Measurements from ENCODE around the gene RHOF. TPM values are rescaled to one million over a fixed set of nuclear protein-coding genes. Genes with fewer than 3 reads are reported as not detected.
"Not testable (repeated sequence)": the region's sequence is repeated elsewhere in the genome, so short reads cannot be mapped to it uniquely, and the experiment has no call there.

RHOF gene
- total and polyA plus RNA-seq, 7 experiments from 2014 or later, result 69.2 to 164 (median 123) TPM

DNA sequence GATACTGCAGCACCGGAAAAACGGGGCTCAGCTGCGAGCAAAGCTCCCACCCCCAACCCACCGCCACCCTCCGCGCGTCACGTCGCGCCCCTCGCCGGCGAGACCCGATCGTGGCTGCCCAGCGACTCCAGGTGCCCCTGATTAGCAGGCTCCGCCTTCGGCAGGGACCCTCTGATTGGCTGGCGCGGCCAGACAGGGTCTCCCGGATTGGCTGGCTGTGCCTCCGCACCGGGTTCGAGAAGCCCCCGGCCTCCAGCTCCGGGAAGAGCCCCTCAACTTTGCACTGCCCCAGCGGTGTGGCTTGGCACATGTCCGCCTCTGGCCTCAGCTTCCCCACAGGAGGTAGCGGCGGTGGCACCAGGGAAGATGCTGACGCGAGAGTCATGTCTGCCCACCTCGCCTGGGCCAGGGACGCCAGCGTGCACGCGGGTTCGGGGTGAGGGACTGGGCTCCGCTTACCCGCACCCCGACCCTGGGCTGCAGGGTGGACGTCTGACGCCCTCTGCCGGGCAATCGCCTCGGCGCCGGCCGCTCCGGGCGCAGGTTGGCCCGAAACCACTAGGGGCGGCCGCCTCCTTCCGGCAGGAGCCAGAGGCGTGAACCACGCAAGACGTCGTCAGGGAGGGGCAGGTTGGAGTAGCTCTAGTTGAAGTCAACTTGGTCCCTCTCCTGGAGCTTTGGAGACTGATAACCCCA lies 498 bp upstream of the RHOF start:
- Mint-ChIP-seq H3K27ac (peak overlapping the region; percentile 85 to 99 (median 95)), H3K27me3 (no peaks in the 10 kb centered on the region), H3K4me1 (peaks cover 44 to 72% (median 59%) of the 10 kb centered on the region in 7 donors), H3K36me3 (peaks cover 6 to 34% (median 12%) of the 10 kb centered on the region in 5 donors), H3K4me3 (peak overlapping the region; percentile 84 to 99 (median 93)), H3K9me3 (peaks cover 0 to 11% (median 0%) of the 10 kb centered on the region in 11 donors)
- ChIA-PET POLR2A (interaction anchor here (0.5 to 33.4 kb wide), 27 partner anchors 6 to 352 kb away, joined by 3 to 1941 read pairs (median 4); partner anchors contain the start of genes PSMD9, RHOF, SETD1B and TMEM120B), CTCF (interaction anchor here (0.6 to 14.9 kb wide), 35 partner anchors 14 to 315 kb away, joined by 3 to 609 read pairs (median 5); partner anchors contain the start of genes PSMD9, SETD1B and TMEM120B)
- Histone ChIP-seq H3K27me3 (ENCODE audit: control insufficient read depth in 2 of 2, insufficient read depth in 2 of 2, low read length in 2 of 2) (no peaks in the 10 kb centered on the region), H3K4me3 (ENCODE audit: low read length) (peak overlapping the region; percentile 99), H3K9me3 (ENCODE audit: control insufficient read depth in 2 of 3, low read length in 3 of 3) (no peaks in the 10 kb centered on the region), H3K4me1 (ENCODE audit: control insufficient read depth in 2 of 2, insufficient read depth in 2 of 2, low read length in 2 of 2) (peaks cover 44 to 50% of the 10 kb centered on the region in 2 donors), H3K27ac (ENCODE audit: low read depth, low read length) (peak overlapping the region; percentile 96), H3K36me3 (ENCODE audit: control insufficient read depth in 2 of 3, insufficient read depth in 3 of 3, low read length in 3 of 3) (peaks cover 0 to 40% (median 0%) of the 10 kb centered on the region in 3 experiments)
- intact Hi-C loops (cut with micrococcal nuclease), result loop anchor here (1.0 to 5.0 kb wide), 15 partner anchors 8 to 392 kb away; partner anchors contain the start of genes ORAI1 (in 2 of the 2), TMEM120B (in 2 of the 2), MLXIP (in 1 of the 2) and PSMD9 (in 1 of the 2)
- DNase-seq, result peak; percentile 91 to 98 (median 95)
- peak; percentile 77 for ATAC-seq

DNA sequence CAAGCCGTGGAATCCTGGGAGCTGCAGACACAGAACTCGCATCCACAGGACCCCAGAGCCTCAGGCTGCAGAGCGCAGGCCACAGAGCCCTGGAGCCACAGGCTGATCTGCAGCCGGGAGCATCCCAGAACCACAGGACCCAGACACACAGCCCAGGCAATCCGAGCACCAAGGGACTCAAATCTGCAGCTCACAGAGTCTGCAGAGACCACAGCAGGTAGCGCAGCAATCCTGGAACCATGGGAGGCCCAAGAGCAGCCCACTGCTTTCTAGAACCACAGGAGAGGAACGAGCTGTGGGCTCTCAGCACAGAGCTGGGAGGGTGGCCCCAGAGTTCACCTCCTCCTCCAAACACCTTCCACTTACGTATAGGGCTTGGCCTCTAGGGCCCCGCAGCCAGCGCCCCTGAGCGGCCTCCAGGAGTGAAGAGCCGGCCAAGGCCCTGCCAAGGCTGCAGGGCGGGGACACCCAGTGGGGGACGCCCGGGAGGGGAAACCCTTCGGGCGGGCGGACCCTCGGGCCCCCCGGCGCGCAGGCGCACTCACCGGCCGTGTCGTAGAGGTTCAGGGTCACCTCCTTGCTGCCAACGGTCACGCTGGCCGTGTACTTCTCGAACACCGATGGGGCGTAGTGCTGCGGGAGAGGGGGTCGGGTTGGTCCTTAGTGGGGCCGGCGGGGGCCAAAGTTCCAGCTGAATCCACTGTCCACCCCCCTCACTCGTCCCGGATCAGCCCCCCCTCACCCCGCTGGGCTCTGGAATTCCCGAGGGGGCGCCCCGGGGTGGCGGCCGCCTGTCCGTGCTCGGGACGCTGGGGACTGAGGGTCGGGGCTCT lies 665 bp downstream of the RHOF start:
- CTCF ChIA-PET, result interaction anchor here (1.0 to 14.9 kb wide), 7 partner anchors 13 to 106 kb away, joined by 5 to 609 read pairs (median 17); partner anchors contain the start of gene SETD1B

DNA sequence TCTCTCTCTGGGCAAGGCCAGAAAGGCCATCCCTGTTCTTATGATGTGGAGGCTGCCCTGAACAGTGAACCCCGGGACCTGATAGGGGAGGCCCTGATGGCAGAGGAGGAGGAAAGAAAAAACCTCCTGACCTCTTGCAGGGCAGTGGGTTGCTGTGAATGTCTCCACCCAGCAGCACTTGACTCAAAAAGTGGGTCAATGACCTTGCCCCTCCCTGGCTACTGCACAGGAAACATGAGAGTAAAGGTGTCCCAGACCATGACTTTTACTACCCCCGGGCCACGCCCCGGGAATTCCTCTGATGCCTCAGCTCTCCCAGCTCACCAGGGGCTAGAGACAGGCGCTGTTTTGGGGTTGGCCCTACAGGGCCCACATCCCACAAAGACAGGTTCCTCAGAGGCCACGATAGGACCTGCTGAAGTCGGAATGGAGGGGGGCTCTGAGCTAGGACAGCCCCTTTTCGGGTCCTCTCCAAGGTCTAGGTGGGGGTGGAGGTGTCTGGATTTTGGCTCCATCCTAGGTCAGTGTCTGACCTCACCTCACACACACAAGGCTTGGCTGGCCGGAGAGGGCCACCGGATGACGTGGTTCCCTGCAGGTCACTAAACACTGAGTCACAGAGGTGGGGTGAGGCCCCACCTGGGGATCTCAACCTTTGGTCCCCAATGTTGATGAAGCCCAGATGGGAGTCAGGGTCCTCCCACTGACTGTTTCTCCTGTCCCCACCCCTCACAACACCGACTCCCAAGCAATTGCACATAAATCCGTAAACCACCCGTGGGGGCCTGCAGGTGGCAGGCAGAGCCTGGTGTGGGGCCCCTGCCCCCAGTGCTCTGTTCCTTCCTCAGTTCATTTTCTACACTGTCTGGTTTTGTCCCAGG lies 1.6 kb downstream of the RHOF start:
- Mint-ChIP-seq H3K27ac (peak overlapping the region; percentile 95 to 100 (median 100)), H3K27me3 (no peaks in the 10 kb centered on the region), H3K4me1 (peaks cover 42 to 72% (median 63%) of the 10 kb centered on the region in 7 donors), H3K36me3 (peaks cover 0 to 42% (median 5%) of the 10 kb centered on the region in 5 donors), H3K9me3 (peaks cover 0 to 11% (median 0%) of the 10 kb centered on the region in 11 donors), H3K4me3 (peak overlapping the region; percentile 89 to 99 (median 96))
- peaks cover 0 to 24% (median 0%) of the 10 kb centered on the region in 3 experiments for H3K36me3 ChIP-seq (ENCODE audit: control insufficient read depth in 2 of 3, insufficient read depth in 3 of 3, low read length in 3 of 3)
- H3K9me3 ChIP-seq (ENCODE audit: control insufficient read depth in 2 of 3, low read length in 3 of 3), result no peaks in the 10 kb centered on the region
- peak overlapping the region; percentile 96 for H3K27ac ChIP-seq (ENCODE audit: low read depth, low read length)
- H3K4me1 ChIP-seq (ENCODE audit: control insufficient read depth in 2 of 2, insufficient read depth in 2 of 2, low read length in 2 of 2), result peaks cover 52 to 56% of the 10 kb centered on the region in 2 donors
- ChIA-PET POLR2A (interaction anchor here (0.6 to 33.4 kb wide), 5 partner anchors 4 to 120 kb away, joined by 3 to 1941 read pairs (median 48); partner anchors contain the start of genes RHOF, SETD1B and TMEM120B), CTCF (interaction anchor here (0.7 to 14.9 kb wide), 7 partner anchors 12 to 99 kb away, joined by 3 to 609 read pairs (median 5); partner anchors contain the start of gene SETD1B)
- H3K27me3 ChIP-seq (ENCODE audit: control insufficient read depth in 2 of 2, insufficient read depth in 2 of 2, low read length in 2 of 2), result no peaks in the 10 kb centered on the region
- no peak for ATAC-seq
- peak overlapping the region; percentile 99 for H3K4me3 ChIP-seq (ENCODE audit: low read length)
- intact Hi-C loops (cut with micrococcal nuclease), result loop anchor here (5.0 kb wide), 5 partner anchors 80 to 390 kb away; partner anchors contain the start of genes MLXIP (in 1 of the 2), ORAI1 (in 1 of the 2), RNF34 (in 1 of the 2) and TMEM120B (in 1 of the 2)
- peak in 3 of 9 donors; percentile 36 to 48 (median 44) for DNase-seq

More for the DNA sequence above, 665 bp downstream of the RHOF start:
- H3K9me3 ChIP-seq (ENCODE audit: control insufficient read depth in 2 of 3, low read length in 3 of 3), result no peaks in the 10 kb centered on the region
- intact Hi-C loops (cut with micrococcal nuclease), result loop anchor here (5.0 kb wide), 5 partner anchors 81 to 391 kb away; partner anchors contain the start of genes MLXIP (in 1 of the 2), ORAI1 (in 1 of the 2), RNF34 (in 1 of the 2) and TMEM120B (in 1 of the 2)
- POLR2A ChIA-PET, result interaction anchor here (1.1 to 33.4 kb wide), 8 partner anchors 5 to 121 kb away, joined by 3 to 1941 read pairs (median 9); partner anchors contain the start of genes RHOF, SETD1B and TMEM120B
- peaks cover 39 to 72% (median 62%) of the 10 kb centered on the region in 7 donors for H3K4me1 Mint-ChIP-seq
- peak overlapping the region; percentile 96 for H3K27ac ChIP-seq (ENCODE audit: low read depth, low read length)
- H3K36me3 Mint-ChIP-seq, result peaks cover 0 to 36% (median 4%) of the 10 kb centered on the region in 5 donors
- ATAC-seq, result peak; percentile 6
- H3K9me3 Mint-ChIP-seq, result peaks cover 0 to 11% (median 0%) of the 10 kb centered on the region in 11 donors
- no peaks in the 10 kb centered on the region for H3K27me3 ChIP-seq (ENCODE audit: control insufficient read depth in 2 of 2, insufficient read depth in 2 of 2, low read length in 2 of 2)
- peak overlapping the region; percentile 99 for H3K4me3 ChIP-seq (ENCODE audit: low read length)
- H3K27me3 Mint-ChIP-seq, result no peaks in the 10 kb centered on the region
- H3K4me3 Mint-ChIP-seq, result peak overlapping the region; percentile 89 to 99 (median 96)
- peak overlapping the region; percentile 95 to 100 (median 98) for H3K27ac Mint-ChIP-seq
- peaks cover 0 to 29% (median 0%) of the 10 kb centered on the region in 3 experiments for H3K36me3 ChIP-seq (ENCODE audit: control insufficient read depth in 2 of 3, insufficient read depth in 3 of 3, low read length in 3 of 3)
- peaks cover 47 to 50% of the 10 kb centered on the region in 2 donors for H3K4me1 ChIP-seq (ENCODE audit: control insufficient read depth in 2 of 2, insufficient read depth in 2 of 2, low read length in 2 of 2)
- DNase-seq, result peak in 7 of 9 donors; percentile 54 to 73 (median 59)

DNA sequence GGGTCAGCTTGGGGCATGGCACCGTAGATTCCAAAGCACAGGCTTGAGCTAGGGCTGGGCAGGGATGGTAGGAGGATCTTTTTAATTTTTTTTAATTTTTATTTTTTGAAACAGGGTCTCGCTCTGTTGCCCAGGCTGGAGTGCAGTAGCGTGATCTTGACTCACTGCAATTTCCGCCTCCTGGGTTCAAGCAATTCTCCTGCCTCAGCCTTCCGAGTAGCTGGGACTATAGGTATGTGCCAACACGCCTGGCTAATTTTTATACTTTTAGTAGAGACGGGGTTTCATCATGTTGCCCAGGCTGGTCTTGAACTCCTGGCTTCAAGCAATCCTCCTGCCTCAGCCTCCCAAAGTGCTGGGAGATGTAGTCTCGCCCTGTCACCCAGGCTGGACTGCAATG lies 2.7 kb downstream of the RHOF start:
- Mint-ChIP-seq H3K36me3 (peaks cover 0 to 49% (median 7%) of the 10 kb centered on the region in 5 donors), H3K27ac (peak overlapping the region; percentile 95 to 100 (median 100)), H3K9me3 (peaks cover 0 to 11% (median 0%) of the 10 kb centered on the region in 11 donors), H3K4me1 (peaks cover 50 to 79% (median 73%) of the 10 kb centered on the region in 7 donors), H3K4me3 (peak overlapping the region; percentile 89 to 99 (median 96))
- not testable (repeated sequence) for DNase-seq; H3K27me3 Mint-ChIP-seq; H3K9me3 ChIP-seq (ENCODE audit: control insufficient read depth in 2 of 3, low read length in 3 of 3); H3K27me3 ChIP-seq (ENCODE audit: control insufficient read depth in 2 of 2, insufficient read depth in 2 of 2, low read length in 2 of 2); ATAC-seq
- Histone ChIP-seq H3K4me1 (ENCODE audit: control insufficient read depth in 2 of 2, insufficient read depth in 2 of 2, low read length in 2 of 2) (peaks cover 63 to 67% of the 10 kb centered on the region in 2 donors), H3K27ac (ENCODE audit: low read depth, low read length) (peak overlapping the region; percentile 96), H3K4me3 (ENCODE audit: low read length) (peak overlapping the region; percentile 99), H3K36me3 (ENCODE audit: control insufficient read depth in 2 of 3, insufficient read depth in 3 of 3, low read length in 3 of 3) (peaks cover 0 to 23% (median 0%) of the 10 kb centered on the region in 3 experiments)
- intact Hi-C loops (cut with micrococcal nuclease), result loop anchor here (1.0 to 5.0 kb wide), 8 partner anchors 8 to 388 kb away; partner anchors contain the start of genes MLXIP (in 1 of the 2), ORAI1 (in 1 of the 2), RNF34 (in 1 of the 2) and TMEM120B (in 1 of the 2)
- CTCF ChIA-PET, result interaction anchor here (0.7 to 14.9 kb wide), 4 partner anchors 11 to 100 kb away, joined by 3 to 609 read pairs (median 164); partner anchors contain the start of gene SETD1B
- POLR2A ChIA-PET, result interaction anchor here (0.6 to 33.4 kb wide), 6 partner anchors 3 to 1498 kb away, joined by 3 to 1941 read pairs (median 4); partner anchors contain the start of genes PSMD9, RHOF, RNU4-1 and SETD1B
